Erythroblast (primary cell): ENCODE measurements around the gene ZDHHC1.

Experiments
- GATA1 ChIP-seq: IDR thresholded peaks from 2 replicates; pipeline ENCODE4 v1.6.1; 2011; ENCODE audit warnings: low read depth, mild to moderate bottlenecking, control low read depth, low read length, moderate library complexity
- POLR2A ChIP-seq: IDR thresholded peaks from 2 replicates; pipeline ENCODE4 v1.6.1; 2011; ENCODE audit warnings: mild to moderate bottlenecking, low read length

- TF ChIP-seq POLR2A (no peak), GATA1 (no peak)
These were observed 29.2 kb upstream of the ZDHHC1 start for GRCh38 chr16:67445441-67445912.
